ENCODE data around the gene MYADM.

Gene MYADM

GRCh38 chr19:53879140-53880081 is 11.7 kb downstream of the MYADM start (continued):
- TF ChIP-seq, protein P1, sequence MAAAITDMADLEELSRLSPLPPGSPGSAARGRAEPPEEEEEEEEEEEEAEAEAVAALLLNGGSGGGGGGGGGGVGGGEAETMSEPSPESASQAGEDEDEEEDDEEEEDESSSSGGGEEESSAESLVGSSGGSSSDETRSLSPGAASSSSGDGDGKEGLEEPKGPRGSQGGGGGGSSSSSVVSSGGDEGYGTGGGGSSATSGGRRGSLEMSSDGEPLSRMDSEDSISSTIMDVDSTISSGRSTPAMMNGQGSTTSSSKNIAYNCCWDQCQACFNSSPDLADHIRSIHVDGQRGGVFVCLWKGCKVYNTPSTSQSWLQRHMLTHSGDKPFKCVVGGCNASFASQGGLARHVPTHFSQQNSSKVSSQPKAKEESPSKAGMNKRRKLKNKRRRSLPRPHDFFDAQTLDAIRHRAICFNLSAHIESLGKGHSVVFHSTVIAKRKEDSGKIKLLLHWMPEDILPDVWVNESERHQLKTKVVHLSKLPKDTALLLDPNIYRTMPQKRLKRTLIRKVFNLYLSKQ (tag by site-specific recombination; IDR thresholded peaks at IDR 0.05; ENCODE audit: borderline replicate concordance): no peak
- TF ChIP-seq ZNF571 (tag by site-specific recombination; IDR thresholded peaks at IDR 0.05): no peak
- no peak for TF ChIP-seq ZNF114 (tag by site-specific recombination; IDR thresholded peaks at IDR 0.05)
- TF ChIP-seq ZNF677 (tag by site-specific recombination; IDR thresholded peaks at IDR 0.05): no peak
- no peak for TF ChIP-seq ZNF510 (tag by site-specific recombination; IDR thresholded peaks at IDR 0.05; ENCODE audit: insufficient replicate concordance)
- TF ChIP-seq ZNF623 (tag by site-specific recombination; IDR thresholded peaks at IDR 0.05): no peak
- TF ChIP-seq, protein P2, sequence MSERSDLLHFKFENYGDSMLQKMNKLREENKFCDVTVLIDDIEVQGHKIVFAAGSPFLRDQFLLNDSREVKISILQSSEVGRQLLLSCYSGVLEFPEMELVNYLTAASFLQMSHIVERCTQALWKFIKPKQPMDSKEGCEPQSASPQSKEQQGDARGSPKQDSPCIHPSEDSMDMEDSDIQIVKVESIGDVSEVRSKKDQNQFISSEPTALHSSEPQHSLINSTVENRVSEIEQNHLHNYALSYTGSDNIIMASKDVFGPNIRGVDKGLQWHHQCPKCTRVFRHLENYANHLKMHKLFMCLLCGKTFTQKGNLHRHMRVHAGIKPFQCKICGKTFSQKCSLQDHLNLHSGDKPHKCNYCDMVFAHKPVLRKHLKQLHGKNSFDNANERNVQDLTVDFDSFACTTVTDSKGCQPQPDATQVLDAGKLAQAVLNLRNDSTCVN (tag by site-specific recombination; optimal IDR thresholded peaks at IDR 0.05): peak; percentile 75
- TF ChIP-seq, protein P3, sequence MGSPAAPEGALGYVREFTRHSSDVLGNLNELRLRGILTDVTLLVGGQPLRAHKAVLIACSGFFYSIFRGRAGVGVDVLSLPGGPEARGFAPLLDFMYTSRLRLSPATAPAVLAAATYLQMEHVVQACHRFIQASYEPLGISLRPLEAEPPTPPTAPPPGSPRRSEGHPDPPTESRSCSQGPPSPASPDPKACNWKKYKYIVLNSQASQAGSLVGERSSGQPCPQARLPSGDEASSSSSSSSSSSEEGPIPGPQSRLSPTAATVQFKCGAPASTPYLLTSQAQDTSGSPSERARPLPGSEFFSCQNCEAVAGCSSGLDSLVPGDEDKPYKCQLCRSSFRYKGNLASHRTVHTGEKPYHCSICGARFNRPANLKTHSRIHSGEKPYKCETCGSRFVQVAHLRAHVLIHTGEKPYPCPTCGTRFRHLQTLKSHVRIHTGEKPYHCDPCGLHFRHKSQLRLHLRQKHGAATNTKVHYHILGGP (tag by site-specific recombination; IDR thresholded peaks at IDR 0.05): no peak
- TF ChIP-seq ZXDB (tag by site-specific recombination; IDR thresholded peaks at IDR 0.05): peak; percentile 92
- no peak for TF ChIP-seq ZNF223 (tag by site-specific recombination; IDR thresholded peaks at IDR 0.05)
- TF ChIP-seq ZNF747 (tag by site-specific recombination; IDR thresholded peaks at IDR 0.05): no peak
- no peak for TF ChIP-seq MEIS1 (CRISPR knock-in tag; IDR thresholded peaks at IDR 0.05; ENCODE audit: borderline replicate concordance)
- peak; percentile 44; the same call in 1 of the 2 replicates for TF ChIP-seq ZNF501 (tag by site-specific recombination; IDR thresholded peaks at IDR 0.05)
- 0 out of 2 replicates have a peak, but pooled peaks have one; percentile 38 for TF ChIP-seq ZBTB11 (tag by site-specific recombination; conservative IDR thresholded peaks at IDR 0.05; ENCODE audit: low read depth)
- no peak for TF ChIP-seq ZNF624 (tag by site-specific recombination; IDR thresholded peaks at IDR 0.05)
- no peak for TF ChIP-seq HOXA7 (CRISPR knock-in tag; IDR thresholded peaks at IDR 0.05; ENCODE audit: borderline replicate concordance)
- 0 out of 2 replicates have a peak, but pooled peaks have one; percentile 87 for TF ChIP-seq ZNF48 (tag by site-specific recombination; IDR thresholded peaks at IDR 0.05)
- no peak for TF ChIP-seq ZFP37 (tag by site-specific recombination; IDR thresholded peaks at IDR 0.05)
- peak; percentile 75 for TF ChIP-seq GLIS1 (tag by site-specific recombination; IDR thresholded peaks at IDR 0.05)
- no peak for TF ChIP-seq GLI2 (tag by site-specific recombination; IDR thresholded peaks at IDR 0.05; ENCODE audit: borderline replicate concordance, low read depth)
- TF ChIP-seq ZNF654 (tag by site-specific recombination; IDR thresholded peaks at IDR 0.05; ENCODE audit: low read depth): no peak
- TF ChIP-seq, protein P4, sequence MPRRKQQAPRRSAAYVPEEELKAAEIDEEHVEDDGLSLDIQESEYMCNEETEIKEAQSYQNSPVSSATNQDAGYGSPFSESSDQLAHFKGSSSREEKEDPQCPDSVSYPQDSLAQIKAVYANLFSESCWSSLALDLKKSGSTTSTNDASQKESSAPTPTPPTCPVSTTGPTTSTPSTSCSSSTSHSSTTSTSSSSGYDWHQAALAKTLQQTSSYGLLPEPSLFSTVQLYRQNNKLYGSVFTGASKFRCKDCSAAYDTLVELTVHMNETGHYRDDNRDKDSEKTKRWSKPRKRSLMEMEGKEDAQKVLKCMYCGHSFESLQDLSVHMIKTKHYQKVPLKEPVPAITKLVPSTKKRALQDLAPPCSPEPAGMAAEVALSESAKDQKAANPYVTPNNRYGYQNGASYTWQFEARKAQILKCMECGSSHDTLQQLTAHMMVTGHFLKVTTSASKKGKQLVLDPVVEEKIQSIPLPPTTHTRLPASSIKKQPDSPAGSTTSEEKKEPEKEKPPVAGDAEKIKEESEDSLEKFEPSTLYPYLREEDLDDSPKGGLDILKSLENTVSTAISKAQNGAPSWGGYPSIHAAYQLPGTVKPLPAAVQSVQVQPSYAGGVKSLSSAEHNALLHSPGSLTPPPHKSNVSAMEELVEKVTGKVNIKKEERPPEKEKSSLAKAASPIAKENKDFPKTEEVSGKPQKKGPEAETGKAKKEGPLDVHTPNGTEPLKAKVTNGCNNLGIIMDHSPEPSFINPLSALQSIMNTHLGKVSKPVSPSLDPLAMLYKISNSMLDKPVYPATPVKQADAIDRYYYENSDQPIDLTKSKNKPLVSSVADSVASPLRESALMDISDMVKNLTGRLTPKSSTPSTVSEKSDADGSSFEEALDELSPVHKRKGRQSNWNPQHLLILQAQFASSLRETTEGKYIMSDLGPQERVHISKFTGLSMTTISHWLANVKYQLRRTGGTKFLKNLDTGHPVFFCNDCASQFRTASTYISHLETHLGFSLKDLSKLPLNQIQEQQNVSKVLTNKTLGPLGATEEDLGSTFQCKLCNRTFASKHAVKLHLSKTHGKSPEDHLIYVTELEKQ (tag by site-specific recombination; IDR thresholded peaks at IDR 0.05; ENCODE audit: borderline replicate concordance): no peak
- no peak for TF ChIP-seq OVOL3 (tag by site-specific recombination; IDR thresholded peaks at IDR 0.05)
- no peak for TF ChIP-seq ZNF221 (tag by site-specific recombination; IDR thresholded peaks at IDR 0.05; ENCODE audit: borderline replicate concordance)
- TF ChIP-seq ZNF266 (tag by site-specific recombination; IDR thresholded peaks at IDR 0.05; ENCODE audit: low read depth): no peak
- no peak for TF ChIP-seq ZNF670 (tag by site-specific recombination; IDR thresholded peaks at IDR 0.05; ENCODE audit: low read depth)
- no peak for TF ChIP-seq ZSCAN23 (tag by site-specific recombination; IDR thresholded peaks at IDR 0.05)
- no peak for TF ChIP-seq ZNF629 (tag by site-specific recombination; IDR thresholded peaks at IDR 0.05)
